ENCODE measurements around the gene CPT1A. TPM values are rescaled to one million over a fixed set of nuclear protein-coding genes. Genes with fewer than 3 reads are reported as not detected.

The CPT1A gene
- total and polyA plus RNA-seq, 7 donors = 8.6 to 29.2 (median 12.9) TPM

GRCh38 chr11:68749229-68750123 lies 92.2 kb downstream of the CPT1A start:
- intact Hi-C loops (cut with DNase I) = no loop called here
- peaks cover 0 to 29% (median 4%) of the 10 kb centered on the region in 3 donors for H3K27me3 ChIP-seq (ENCODE audit: insufficient read depth in 3 of 3, low read length in 2 of 3)
- H3K4me1 ChIP-seq = no peaks in the 10 kb centered on the region
- 42 to 48% (median 42%) methylated on average over 20 of the region's 20 CpGs for WGBS, 3 donors
- no peak for DNase-seq
- no peak overlapping the region for H3K27ac ChIP-seq
- H3K9me3 ChIP-seq = no peaks in the 10 kb centered on the region
- no peak for ATAC-seq
- H3K4me3 ChIP-seq = no peak overlapping the region
- TF ChIP-seq CTCF (IDR thresholded peaks at IDR 0.05) = no peak
- peaks cover 0 to 7% of the 10 kb centered on the region in 2 donors for H3K36me3 ChIP-seq (ENCODE audit: insufficient read depth in 1 of 2, low read depth in 1 of 2)

- no peak for TF ChIP-seq CTCF (IDR thresholded peaks at IDR 0.05)
- DNase-seq (no peak), ATAC-seq (no peak)
- Histone ChIP-seq H3K4me3 (no peak overlapping the region), H3K27ac (no peak overlapping the region), H3K9me3 (no peaks in the 10 kb centered on the region), H3K27me3 (ENCODE audit: insufficient read depth in 3 of 3, low read length in 2 of 3) (peaks cover 0 to 29% (median 4%) of the 10 kb centered on the region in 3 donors), H3K36me3 (ENCODE audit: insufficient read depth in 1 of 2, low read depth in 1 of 2) (no peaks in the 10 kb centered on the region), H3K4me1 (no peaks in the 10 kb centered on the region)
- intact Hi-C loops (cut with DNase I) = no loop called here
- WGBS, 3 donors = 64 to 82% (median 79%) methylated on average over 2 of the region's 2 CpGs
Observed at GRCh38 chr11:68748061-68748460, 93.7 kb downstream of the CPT1A start.

GRCh38 chr11:68743539-68743938 lies 98.2 kb downstream of the CPT1A start:
- Histone ChIP-seq H3K36me3 (ENCODE audit: insufficient read depth in 1 of 2, low read depth in 1 of 2) (no peaks in the 10 kb centered on the region), H3K4me1 (no peaks in the 10 kb centered on the region), H3K27me3 (ENCODE audit: insufficient read depth in 3 of 3, low read length in 2 of 3) (peaks cover 0 to 3% (median 0%) of the 10 kb centered on the region in 3 donors), H3K27ac (no peak overlapping the region), H3K4me3 (no peak overlapping the region), H3K9me3 (no peaks in the 10 kb centered on the region)
- DNase-seq = no peak
- 94 to 99% (median 96%) methylated on average over 3 of the region's 3 CpGs for WGBS, 3 donors
- ATAC-seq = no peak
- TF ChIP-seq CTCF (IDR thresholded peaks at IDR 0.05) = no peak
- intact Hi-C loops (cut with DNase I) = no loop called here

GRCh38 chr11:68741463-68741862 lies 100.3 kb downstream of the CPT1A start:
- TF ChIP-seq CTCF (IDR thresholded peaks at IDR 0.05) = no peak
- Histone ChIP-seq H3K4me1 (no peaks in the 10 kb centered on the region), H3K27ac (no peak overlapping the region), H3K4me3 (no peak overlapping the region), H3K36me3 (ENCODE audit: insufficient read depth in 1 of 2, low read depth in 1 of 2) (no peaks in the 10 kb centered on the region), H3K9me3 (no peaks in the 10 kb centered on the region), H3K27me3 (ENCODE audit: insufficient read depth in 3 of 3, low read length in 2 of 3) (peaks cover 0 to under 1% (median 0%) of the 10 kb centered on the region in 3 donors)
- intact Hi-C loops (cut with DNase I) = no loop called here
- ATAC-seq = no peak
- DNase-seq = no peak
- WGBS, 3 donors = 71 to 84% (median 76%) methylated on average over 7 of the region's 7 CpGs
